Breast epithelium (tissue), 4 donors: ENCODE measurements around the gene ZNF256. TPM values are rescaled to one million over a fixed set of nuclear protein-coding genes. Genes with fewer than 3 reads are reported as not detected.

Experiments
- DNase-seq, 2 donors: peaks; one replicate each; pipeline ENCODE4 v3.0.0-alpha.2; 2019; ENCODE audit warnings: low spot score in 2 of 2
- H3K27ac ChIP-seq, 2 donors: fragments of 200-600 bp; sonication (generic) in 1 of 2; one replicate each; pipeline ENCODE4 v1.5.1; 2016 to 2019; ENCODE audit warnings: mild to moderate bottlenecking in 1 of 2
- H3K27me3 ChIP-seq, 2 donors: fragments of 200-600 bp; sonication (generic) in 1 of 2; one replicate each; pipeline versions ENCODE4 v1.5.1 to v1.6.0; 2017 to 2019; ENCODE audit warnings: control low read depth in 1 of 2, mild to moderate bottlenecking in 1 of 2
- H3K36me3 ChIP-seq: fragments of 200-600 bp; one replicate; pipeline ENCODE4 v1.5.1; 2019
- H3K4me1 ChIP-seq, 2 donors: fragments of 200-600 bp; sonication (generic); one replicate each; pipeline ENCODE4 v1.5.1; 2016 to 2019; ENCODE audit warnings: control low read depth in 1 of 2
- H3K4me3 ChIP-seq, 3 donors: fragments of 200-600 bp; sonication (generic); 1 replicate in 2 of 3; 2 replicates in 1 of 3; pipeline ENCODE4 v1.5.1; 2016 to 2019; ENCODE audit warnings: mild to moderate bottlenecking in 3 of 3, moderate library complexity in 2 of 3
- H3K9me3 ChIP-seq, 2 donors: fragments of 200-600 bp; sonication (generic) in 1 of 2; one replicate each; pipeline ENCODE4 v1.5.1; 2016 to 2019; ENCODE audit warnings: control low read depth in 1 of 2
- POLR2A ChIP-seq: fragments of 450-650 bp; IDR thresholded peaks from one replicate; pipeline ENCODE4 v1.6.1; 2016; ENCODE audit warnings: antibody characterized with exemption, mild to moderate bottlenecking, moderate library complexity
- POLR2AphosphoS5 ChIP-seq, 3 donors: sonication (generic); formaldehyde crosslinking; IDR thresholded peaks; one replicate each; pipeline ENCODE4 v1.6.1; 2017; ENCODE audit warnings: antibody characterized with exemption in 3 of 3
- intact Hi-C: fragments of 100-400 bp; cut with DNase I; formaldehyde crosslinking; loops from one replicate; pipeline ENCODE4 v1.15.1; 2023; ENCODE audit warnings: low total_unique reads
- total RNA-seq, 3 donors: library from RNA; depleted of rRNA; stranded (reverse); fragments of >200 nt; gene quantifications; one replicate each; pipeline ENCODE4 v1.1.0, GENCODE V29; 2016
- TF ChIP-seq, protein P1 (sequence below), 3 donors: fragments of 450-650 bp; IDR thresholded peaks; one replicate each; pipeline ENCODE4 v1.5.1; 2016 to 2017; ENCODE audit warnings: antibody characterized with exemption in 3 of 3, mild to moderate bottlenecking in 3 of 3, moderate library complexity in 3 of 3

The ZNF256 gene
- total RNA-seq, 3 donors from 2014 or later, result 4.6 to 7.5 (median 7.3) TPM

- Histone ChIP-seq H3K36me3 (peaks cover 24% of the 10 kb centered on the region), H3K4me3 (peak overlapping the region; percentile 86 to 95 (median 86)), H3K4me1 (no peaks in the 10 kb centered on the region), H3K27me3 (no peaks in the 10 kb centered on the region), H3K27ac (no peak overlapping the region), H3K9me3 (peaks cover 51 to 59% of the 10 kb centered on the region in 2 donors)
- no peak for DNase-seq
- intact Hi-C loops, result no loop called here
- TF ChIP-seq POLR2AphosphoS5 (IDR thresholded peaks at IDR 0.05) (no peak), POLR2A (no peak)
- TF ChIP-seq, protein P1, sequence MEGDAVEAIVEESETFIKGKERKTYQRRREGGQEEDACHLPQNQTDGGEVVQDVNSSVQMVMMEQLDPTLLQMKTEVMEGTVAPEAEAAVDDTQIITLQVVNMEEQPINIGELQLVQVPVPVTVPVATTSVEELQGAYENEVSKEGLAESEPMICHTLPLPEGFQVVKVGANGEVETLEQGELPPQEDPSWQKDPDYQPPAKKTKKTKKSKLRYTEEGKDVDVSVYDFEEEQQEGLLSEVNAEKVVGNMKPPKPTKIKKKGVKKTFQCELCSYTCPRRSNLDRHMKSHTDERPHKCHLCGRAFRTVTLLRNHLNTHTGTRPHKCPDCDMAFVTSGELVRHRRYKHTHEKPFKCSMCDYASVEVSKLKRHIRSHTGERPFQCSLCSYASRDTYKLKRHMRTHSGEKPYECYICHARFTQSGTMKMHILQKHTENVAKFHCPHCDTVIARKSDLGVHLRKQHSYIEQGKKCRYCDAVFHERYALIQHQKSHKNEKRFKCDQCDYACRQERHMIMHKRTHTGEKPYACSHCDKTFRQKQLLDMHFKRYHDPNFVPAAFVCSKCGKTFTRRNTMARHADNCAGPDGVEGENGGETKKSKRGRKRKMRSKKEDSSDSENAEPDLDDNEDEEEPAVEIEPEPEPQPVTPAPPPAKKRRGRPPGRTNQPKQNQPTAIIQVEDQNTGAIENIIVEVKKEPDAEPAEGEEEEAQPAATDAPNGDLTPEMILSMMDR (IDR thresholded peaks at IDR 0.05), result no peak
Measured at GRCh38 chr19:57946316-57946715, 1.2 kb downstream of the ZNF256 start.

DNA sequence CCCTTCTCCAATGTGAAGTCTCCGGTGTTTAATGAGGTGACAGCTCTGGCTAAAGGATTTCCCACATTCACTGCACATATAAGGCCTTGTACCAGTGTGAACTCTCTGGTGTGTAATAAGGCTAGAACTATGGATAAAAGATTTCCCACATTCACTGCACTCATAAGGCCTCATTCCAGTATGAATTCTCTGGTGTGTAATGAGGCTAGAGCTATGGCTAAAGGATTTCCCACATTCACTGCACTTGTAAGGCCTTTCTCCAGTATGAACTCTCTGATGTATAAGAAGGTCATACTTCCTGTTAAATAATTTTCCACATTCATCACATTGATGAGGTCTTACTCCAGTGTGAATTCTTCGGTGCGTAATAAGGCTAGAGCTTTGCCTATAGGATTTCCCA, 5.9 kb downstream of the ZNF256 start:
- intact Hi-C loops, result no loop called here
- peaks cover 31% of the 10 kb centered on the region for H3K36me3 ChIP-seq
- DNase-seq, result no peak
- TF ChIP-seq, protein P1 (IDR thresholded peaks at IDR 0.05), result no peak
- TF ChIP-seq POLR2AphosphoS5 (IDR thresholded peaks at IDR 0.05) (no peak), POLR2A (no peak)
- H3K4me3 ChIP-seq, result no peak overlapping the region
- no peak overlapping the region for H3K27ac ChIP-seq
- H3K9me3 ChIP-seq, result peaks cover 78 to 92% of the 10 kb centered on the region in 2 donors
- no peaks in the 10 kb centered on the region for H3K4me1 ChIP-seq
- H3K27me3 ChIP-seq, result no peaks in the 10 kb centered on the region

DNA sequence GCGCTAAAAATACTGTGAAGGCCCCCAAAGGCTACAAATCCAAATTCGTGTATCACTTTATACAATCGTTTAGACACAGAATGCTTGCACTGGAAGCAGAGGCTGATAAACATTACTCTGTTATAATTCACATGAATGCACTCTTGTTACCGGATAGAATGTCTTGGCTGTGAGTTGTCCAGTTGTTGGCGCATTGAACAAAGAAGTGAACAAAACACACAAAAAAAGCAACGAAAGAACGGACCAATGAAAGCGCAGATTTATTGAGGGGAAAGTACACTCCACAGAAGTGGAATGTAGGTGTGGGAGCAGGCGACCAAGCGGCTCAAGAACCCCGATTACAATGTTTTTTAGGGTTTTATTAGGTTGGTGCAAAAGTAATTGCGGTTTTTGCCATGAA, 11.8 kb downstream of the ZNF256 start:
- Histone ChIP-seq H3K9me3 (peaks cover 60 to 94% of the 10 kb centered on the region in 2 donors), H3K27ac (no peak overlapping the region), H3K36me3 (peaks cover 1% of the 10 kb centered on the region), H3K4me1 (no peaks in the 10 kb centered on the region), H3K27me3 (no peaks in the 10 kb centered on the region), H3K4me3 (no peak overlapping the region)
- intact Hi-C loops, result no loop called here
- DNase-seq, result no peak
- no peak for TF ChIP-seq POLR2A
- TF ChIP-seq, protein P1 (IDR thresholded peaks at IDR 0.05), result no peak
- no peak for TF ChIP-seq POLR2AphosphoS5 (IDR thresholded peaks at IDR 0.05)

- DNase-seq, result peak; percentile 53 to 57
- intact Hi-C loops, result no loop called here
- no peaks in the 10 kb centered on the region for H3K36me3 ChIP-seq
- peak within 1 kb of the TSS; percentile 81 to 85 for H3K27ac ChIP-seq
- H3K9me3 ChIP-seq, result peaks cover 66 to 95% of the 10 kb centered on the region in 2 donors
- H3K27me3 ChIP-seq, result no peaks in the 10 kb centered on the region
- TF ChIP-seq, protein P1 (IDR thresholded peaks at IDR 0.05), result no peak
- TF ChIP-seq POLR2AphosphoS5 (IDR thresholded peaks at IDR 0.05), result peak in 1 of 3 donors; percentile 31
- TF ChIP-seq POLR2A, result no peak
- no peaks in the 10 kb centered on the region for H3K4me1 ChIP-seq
- peak within 1 kb of the TSS; percentile 55 to 72 (median 66) for H3K4me3 ChIP-seq
Measured at GRCh38 chr19:57934820-57935665, 12.5 kb downstream of the ZNF256 start, which contains the start of gene ZNF418. Gene ZNF418 (minus strand): TSS chr19:57935402. CDS start chr19:57933822, 1,580 bp downstream.

- TF ChIP-seq POLR2A (no peak), POLR2AphosphoS5 (IDR thresholded peaks at IDR 0.05) (no peak)
- TF ChIP-seq, protein P1 (IDR thresholded peaks at IDR 0.05), result no peak
- Histone ChIP-seq H3K27ac (no peak overlapping the region), H3K36me3 (no peaks in the 10 kb centered on the region), H3K4me3 (peak overlapping the region in 1 of 3 donors; percentile 14), H3K4me1 (no peaks in the 10 kb centered on the region), H3K9me3 (peaks cover 86 to 87% of the 10 kb centered on the region in 2 donors), H3K27me3 (no peaks in the 10 kb centered on the region)
- intact Hi-C loops, result no loop called here
- DNase-seq, result no peak
Measured at GRCh38 chr19:57927587-57927986, 19.9 kb downstream of the ZNF256 start.
